ENCODE measurements around the gene SLC22A17.
"Not testable (repeated sequence)": the region's sequence is repeated elsewhere in the genome, so short reads cannot be mapped to it uniquely, and the experiment has no call there.

SLC22A17 gene

DNA sequence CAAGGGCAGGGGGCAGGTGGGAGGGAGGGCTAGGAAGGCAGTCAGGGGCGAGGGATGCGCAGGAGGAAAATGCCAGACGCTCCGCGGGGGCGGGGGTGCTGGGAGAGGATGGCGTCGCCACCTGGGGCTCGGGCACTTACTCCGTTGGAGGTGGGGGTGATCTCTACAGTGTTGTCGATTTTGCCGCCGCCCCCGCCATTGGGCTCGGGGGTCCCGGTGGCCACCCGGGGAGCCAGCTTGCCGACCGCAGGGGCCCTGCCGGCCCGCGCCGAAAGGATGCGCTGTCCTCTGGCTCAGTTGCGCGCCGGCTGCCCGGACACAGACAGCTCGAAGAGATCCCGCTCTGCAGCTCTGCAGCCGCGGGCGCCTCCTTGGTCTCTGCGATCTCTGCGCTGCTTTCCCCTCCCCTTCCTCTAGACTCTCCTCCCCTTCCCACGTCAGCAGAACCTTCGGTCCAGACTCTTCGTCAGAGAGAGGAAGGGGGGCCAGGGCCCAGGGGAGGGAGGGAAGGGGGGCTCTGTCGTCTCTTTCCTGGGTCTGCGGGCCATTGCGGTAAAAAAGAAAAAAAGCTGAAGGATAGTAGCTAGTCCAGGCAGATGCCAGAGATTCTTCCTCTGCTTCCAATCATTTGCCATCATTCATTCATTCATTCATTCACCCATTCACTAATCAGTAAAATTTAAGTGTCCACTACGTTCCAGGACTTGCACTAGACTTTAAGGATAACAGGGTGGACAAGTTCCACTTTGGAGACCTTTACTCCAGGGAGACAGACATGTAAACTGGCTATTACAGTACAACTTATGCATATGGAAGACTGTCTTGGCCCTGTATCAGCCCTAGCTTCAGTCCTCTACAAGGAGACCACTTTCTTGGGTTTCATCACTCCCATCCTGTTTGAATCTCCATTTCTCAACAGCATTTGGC is at the start of gene SLC22A17:
SLC22A17 (minus strand) TSS at position 382 of the 927 bp plus-strand sequence.
- peaks cover 32% of the 10 kb centered on the region for H3K27me3 ChIP-seq (ENCODE audit: insufficient read depth, low read length)
- H3K9me3 ChIP-seq (ENCODE audit: insufficient read depth, low read depth, low read length), result no peaks in the 10 kb centered on the region
- peak within 1 kb of the TSS; percentile 79 for H3K4me3 ChIP-seq (ENCODE audit: low read length)
- H3K27ac ChIP-seq (ENCODE audit: low read length), result no peak within 1 kb of the TSS
- H3K9ac ChIP-seq (ENCODE audit: low read depth, low read length), result peak within 1 kb of the TSS; percentile 60; the same call in 1 of the 2 replicates
- H3K4me1 ChIP-seq (ENCODE audit: insufficient read depth, low read length), result peaks cover 5% of the 10 kb centered on the region; the same call in 1 of the 2 replicates
- peaks cover 20% of the 10 kb centered on the region; the same call in 1 of the 2 replicates for H3K36me3 ChIP-seq (ENCODE audit: insufficient read depth, low read depth, low read length)

DNA sequence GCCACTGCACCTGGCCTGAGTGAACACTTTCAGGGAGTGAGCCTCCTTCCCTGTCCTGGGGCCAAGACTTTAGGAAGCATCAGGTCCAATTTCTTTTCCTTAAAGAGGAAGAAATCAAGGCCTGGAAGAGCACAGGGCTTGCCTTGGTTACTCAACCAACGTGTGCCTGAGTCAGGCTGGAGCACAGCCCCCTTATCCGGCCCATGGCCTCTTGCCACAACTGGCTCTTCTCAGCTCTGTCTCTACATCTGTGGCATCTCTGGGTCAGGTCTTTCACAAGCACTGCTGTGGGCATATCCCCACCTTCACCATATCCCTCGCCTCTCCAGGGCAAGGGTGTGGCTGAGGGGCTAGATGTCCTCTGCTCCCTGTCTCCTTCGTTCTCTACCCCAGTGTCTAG is 48.6 kb upstream of the SLC22A17 start:
- Histone ChIP-seq H3K9me3 (ENCODE audit: insufficient read depth, low read depth, low read length) (no peaks in the 10 kb centered on the region), H3K27me3 (ENCODE audit: insufficient read depth, low read length) (peaks cover 28% of the 10 kb centered on the region; the same call in 1 of the 2 replicates), H3K4me1 (ENCODE audit: insufficient read depth, low read length) (no peaks in the 10 kb centered on the region), H3K27ac (ENCODE audit: low read length) (no peak overlapping the region), H3K9ac (ENCODE audit: low read depth, low read length) (no peak overlapping the region), H3K4me3 (ENCODE audit: low read length) (no peak overlapping the region), H3K36me3 (ENCODE audit: insufficient read depth, low read depth, low read length) (no peaks in the 10 kb centered on the region)

- H3K4me3 ChIP-seq (ENCODE audit: low read length); H3K27ac ChIP-seq (ENCODE audit: low read length); H3K9me3 ChIP-seq (ENCODE audit: insufficient read depth, low read depth, low read length); H3K4me1 ChIP-seq (ENCODE audit: insufficient read depth, low read length); H3K36me3 ChIP-seq (ENCODE audit: insufficient read depth, low read depth, low read length); H3K9ac ChIP-seq (ENCODE audit: low read depth, low read length): not testable (repeated sequence)
- H3K27me3 ChIP-seq (ENCODE audit: insufficient read depth, low read length), result peaks cover 28% of the 10 kb centered on the region; the same call in 1 of the 2 replicates
Observed at GRCh38 chr14:23400496-23401149, 47.9 kb upstream of the SLC22A17 start.

DNA sequence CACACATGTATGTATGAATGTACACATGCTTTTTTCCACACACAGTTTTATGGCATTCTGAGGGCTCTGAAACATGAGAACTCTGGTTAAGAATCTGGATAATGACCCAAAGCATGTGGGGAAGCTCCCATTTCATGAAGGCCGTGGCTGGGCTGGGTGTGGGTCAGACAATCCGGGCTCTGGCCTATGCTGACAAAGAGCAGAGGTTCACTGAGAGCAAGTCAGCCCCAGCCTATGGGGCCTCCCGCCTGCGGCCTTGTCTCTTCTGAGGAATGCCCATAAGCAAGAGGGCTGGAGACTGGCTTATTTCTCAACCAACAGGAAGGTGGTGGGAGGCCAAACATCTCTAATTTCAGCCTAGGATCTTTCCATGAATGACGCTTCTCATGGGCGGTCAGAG is 46.9 kb upstream of the SLC22A17 start:
- Histone ChIP-seq H3K36me3 (ENCODE audit: insufficient read depth, low read depth, low read length) (no peaks in the 10 kb centered on the region), H3K27me3 (ENCODE audit: insufficient read depth, low read length) (peaks cover 28% of the 10 kb centered on the region; the same call in 1 of the 2 replicates), H3K9me3 (ENCODE audit: insufficient read depth, low read depth, low read length) (no peaks in the 10 kb centered on the region)

GRCh38 chr14:23399136-23399535 is 46.4 kb upstream of the SLC22A17 start:
- Histone ChIP-seq H3K4me1 (ENCODE audit: insufficient read depth, low read length) (no peaks in the 10 kb centered on the region), H3K9ac (ENCODE audit: low read depth, low read length) (no peak overlapping the region), H3K27ac (ENCODE audit: low read length) (no peak overlapping the region), H3K9me3 (ENCODE audit: insufficient read depth, low read depth, low read length) (no peaks in the 10 kb centered on the region), H3K36me3 (ENCODE audit: insufficient read depth, low read depth, low read length) (no peaks in the 10 kb centered on the region), H3K4me3 (ENCODE audit: low read length) (no peak overlapping the region), H3K27me3 (ENCODE audit: insufficient read depth, low read length) (peaks cover 26% of the 10 kb centered on the region; the same call in 1 of the 2 replicates)

More for the DNA sequence above, 46.9 kb upstream of the SLC22A17 start:
- Histone ChIP-seq H3K4me3 (ENCODE audit: low read length) (no peak overlapping the region), H3K4me1 (ENCODE audit: insufficient read depth, low read length) (no peaks in the 10 kb centered on the region), H3K9ac (ENCODE audit: low read depth, low read length) (no peak overlapping the region), H3K27ac (ENCODE audit: low read length) (no peak overlapping the region)

DNA sequence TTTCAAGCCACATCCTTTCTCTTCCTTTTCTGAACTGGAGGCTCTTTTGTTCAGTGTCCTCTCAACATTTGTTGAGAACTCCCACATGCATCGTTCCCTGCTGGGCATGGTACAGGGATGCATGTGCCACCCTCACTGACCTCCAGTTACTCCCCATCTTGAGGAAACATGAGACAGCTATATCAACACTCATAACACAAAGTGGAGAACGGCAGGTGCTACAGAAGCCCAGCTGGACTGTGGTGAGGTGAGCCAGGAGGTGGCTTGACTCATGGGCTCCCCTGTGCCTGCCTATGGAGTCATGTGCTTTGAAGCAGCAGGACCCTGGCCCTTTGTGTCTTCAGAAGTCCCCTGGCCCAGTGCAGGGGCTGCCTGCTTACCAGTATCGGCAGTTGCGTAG is 45.7 kb upstream of the SLC22A17 start:
- H3K36me3 ChIP-seq (ENCODE audit: insufficient read depth, low read depth, low read length), result no peaks in the 10 kb centered on the region
- H3K9ac ChIP-seq (ENCODE audit: low read depth, low read length), result no peak overlapping the region
- H3K27me3 ChIP-seq (ENCODE audit: insufficient read depth, low read length), result peaks cover 18% of the 10 kb centered on the region; the same call in 1 of the 2 replicates
- H3K27ac ChIP-seq (ENCODE audit: low read length), result no peak overlapping the region
- H3K4me1 ChIP-seq (ENCODE audit: insufficient read depth, low read length), result no peaks in the 10 kb centered on the region
- H3K4me3 ChIP-seq (ENCODE audit: low read length), result no peak overlapping the region
- no peaks in the 10 kb centered on the region for H3K9me3 ChIP-seq (ENCODE audit: insufficient read depth, low read depth, low read length)

DNA sequence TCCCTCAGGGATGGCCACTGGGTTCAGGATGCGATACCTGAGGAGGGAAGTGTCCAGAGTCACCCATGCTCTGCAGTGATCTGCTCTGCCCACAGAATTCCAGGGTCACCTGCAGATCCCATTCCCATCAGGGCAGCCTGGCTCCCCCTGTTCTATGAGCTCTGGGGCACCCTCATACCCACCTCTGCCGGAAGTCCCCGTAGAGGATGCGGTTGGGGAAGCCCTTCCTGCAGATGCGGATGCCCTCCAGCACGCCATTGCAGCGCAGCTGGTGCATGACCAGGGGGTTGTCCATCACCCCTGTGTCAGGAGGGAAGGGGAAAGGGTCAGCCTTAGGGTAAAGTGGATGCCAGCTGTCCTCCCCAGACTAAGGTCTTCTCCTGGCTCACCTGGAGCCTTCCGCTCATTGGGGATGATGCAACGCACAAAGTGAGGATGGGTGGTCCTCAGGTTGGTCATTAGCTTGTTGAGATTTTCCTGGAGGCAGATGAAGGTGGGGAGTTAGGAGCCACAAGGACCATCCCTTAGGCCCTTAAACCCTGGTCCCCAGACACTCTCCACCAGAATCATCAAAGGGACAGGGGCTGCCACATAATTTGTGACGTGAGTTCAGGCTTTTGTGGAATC is 44.2 kb upstream of the SLC22A17 start:
- Histone ChIP-seq H3K4me1 (ENCODE audit: insufficient read depth, low read length) (no peaks in the 10 kb centered on the region), H3K9me3 (ENCODE audit: insufficient read depth, low read depth, low read length) (no peaks in the 10 kb centered on the region), H3K27ac (ENCODE audit: low read length) (no peak overlapping the region), H3K36me3 (ENCODE audit: insufficient read depth, low read depth, low read length) (no peaks in the 10 kb centered on the region), H3K27me3 (ENCODE audit: insufficient read depth, low read length) (peaks cover 5% of the 10 kb centered on the region; the same call in 1 of the 2 replicates), H3K9ac (ENCODE audit: low read depth, low read length) (no peak overlapping the region), H3K4me3 (ENCODE audit: low read length) (no peak overlapping the region)

- H3K9ac ChIP-seq (ENCODE audit: low read depth, low read length), result no peak overlapping the region
- H3K27me3 ChIP-seq (ENCODE audit: insufficient read depth, low read length), result no peaks in the 10 kb centered on the region; the same call in 1 of the 2 replicates
- no peak overlapping the region for H3K27ac ChIP-seq (ENCODE audit: low read length)
Observed at GRCh38 chr14:23396126-23396525, 43.4 kb upstream of the SLC22A17 start.

GRCh38 chr14:23392613-23393012 is 39.9 kb upstream of the SLC22A17 start:
- Histone ChIP-seq H3K27me3 (ENCODE audit: insufficient read depth, low read length) (peaks cover 5% of the 10 kb centered on the region; the same call in 1 of the 2 replicates), H3K27ac (ENCODE audit: low read length) (no peak overlapping the region), H3K9me3 (ENCODE audit: insufficient read depth, low read depth, low read length) (no peaks in the 10 kb centered on the region), H3K9ac (ENCODE audit: low read depth, low read length) (no peak overlapping the region), H3K4me3 (ENCODE audit: low read length) (no peak overlapping the region), H3K36me3 (ENCODE audit: insufficient read depth, low read depth, low read length) (no peaks in the 10 kb centered on the region), H3K4me1 (ENCODE audit: insufficient read depth, low read length) (no peaks in the 10 kb centered on the region; the same call in 1 of the 2 replicates)

More at GRCh38 chr14:23396126-23396525, 43.4 kb upstream of the SLC22A17 start:
- no peaks in the 10 kb centered on the region for H3K4me1 ChIP-seq (ENCODE audit: insufficient read depth, low read length)
- H3K4me3 ChIP-seq (ENCODE audit: low read length), result no peak overlapping the region
- H3K9me3 ChIP-seq (ENCODE audit: insufficient read depth, low read depth, low read length), result no peaks in the 10 kb centered on the region
- H3K36me3 ChIP-seq (ENCODE audit: insufficient read depth, low read depth, low read length), result no peaks in the 10 kb centered on the region

GRCh38 chr14:23389871-23390270 is 37.2 kb upstream of the SLC22A17 start:
- H3K4me3 ChIP-seq (ENCODE audit: low read length); H3K9me3 ChIP-seq (ENCODE audit: insufficient read depth, low read depth, low read length); H3K27me3 ChIP-seq (ENCODE audit: insufficient read depth, low read length); H3K9ac ChIP-seq (ENCODE audit: low read depth, low read length); H3K27ac ChIP-seq (ENCODE audit: low read length); H3K4me1 ChIP-seq (ENCODE audit: insufficient read depth, low read length); H3K36me3 ChIP-seq (ENCODE audit: insufficient read depth, low read depth, low read length): not testable (repeated sequence)

- H3K4me1 ChIP-seq (ENCODE audit: insufficient read depth, low read length), result no peaks in the 10 kb centered on the region; the same call in 1 of the 2 replicates
- H3K9me3 ChIP-seq (ENCODE audit: insufficient read depth, low read depth, low read length), result no peaks in the 10 kb centered on the region
- H3K36me3 ChIP-seq (ENCODE audit: insufficient read depth, low read depth, low read length), result no peaks in the 10 kb centered on the region
Observed at GRCh38 chr14:23389396-23389795, 36.7 kb upstream of the SLC22A17 start.

More at GRCh38 chr14:23389396-23389795, 36.7 kb upstream of the SLC22A17 start:
- H3K9ac ChIP-seq (ENCODE audit: low read depth, low read length), result no peak overlapping the region
- H3K27ac ChIP-seq (ENCODE audit: low read length), result no peak overlapping the region
- peaks cover 5% of the 10 kb centered on the region; the same call in 1 of the 2 replicates for H3K27me3 ChIP-seq (ENCODE audit: insufficient read depth, low read length)
- no peak overlapping the region for H3K4me3 ChIP-seq (ENCODE audit: low read length)
